H9 (cell line): Measurements from ENCODE around the gene CEP192. TPM values are rescaled to one million over a fixed set of nuclear protein-coding genes. Genes with fewer than 3 reads are reported as not detected.

Experiments
- DNase-seq: peaks from one replicate; pipeline ENCODE4 v3.0.0-alpha.2; 2017
- H2AFZ ChIP-seq: one replicate; pipeline ENCODE4 v1.6.1; 2013; ENCODE audit warnings: mild to moderate bottlenecking, low read length, control low read depth, moderate library complexity
- H2AK5ac ChIP-seq: 2 replicates; pipeline ENCODE4 v1.6.1; 2013; ENCODE audit warnings: low read length, control low read depth, mixed read lengths; ENCODE audit not compliant: insufficient read length
- H2BK120ac ChIP-seq: one replicate; pipeline ENCODE4 v1.6.1; 2013; ENCODE audit warnings: low read depth, mild to moderate bottlenecking, low read length, control low read depth, inconsistent platforms; ENCODE audit not compliant: poor library complexity, severe bottlenecking
- H2BK12ac ChIP-seq: 2 replicates; pipeline ENCODE4 v1.6.1; 2013; ENCODE audit warnings: low read length, control low read depth, mixed read lengths, low read depth; ENCODE audit not compliant: insufficient read length
- H2BK15ac ChIP-seq: 2 replicates; pipeline ENCODE4 v1.6.1; 2013; ENCODE audit warnings: low read depth, low read length, control low read depth
- H2BK20ac ChIP-seq: one replicate; pipeline ENCODE4 v1.6.1; 2013; ENCODE audit warnings: low read depth, mild to moderate bottlenecking, low read length, control low read depth, inconsistent platforms; ENCODE audit not compliant: poor library complexity, severe bottlenecking
- H2BK5ac ChIP-seq: 2 replicates; pipeline ENCODE4 v1.6.1; 2013; ENCODE audit warnings: low read length, control low read depth, mixed read lengths; ENCODE audit not compliant: insufficient read length
- H3K14ac ChIP-seq: 2 replicates; pipeline ENCODE4 v1.6.1; 2013; ENCODE audit warnings: low read length, control low read depth; ENCODE audit not compliant: insufficient read depth
- H3K18ac ChIP-seq: 2 replicates; pipeline ENCODE4 v1.6.1; 2013; ENCODE audit warnings: low read depth, mild to moderate bottlenecking, mixed read lengths, low read length, control low read depth; ENCODE audit not compliant: insufficient read length
- H3K23ac ChIP-seq: 2 replicates; pipeline ENCODE4 v1.6.1; 2013; ENCODE audit warnings: low read length, control low read depth, mixed read lengths, low read depth; ENCODE audit not compliant: insufficient read length
- H3K23me2 ChIP-seq: 2 replicates; pipeline ENCODE4 v1.6.1; 2013; ENCODE audit warnings: low read depth, mild to moderate bottlenecking, mixed read lengths, low read length, control low read depth; ENCODE audit not compliant: insufficient read length, poor library complexity, severe bottlenecking
- H3K27ac ChIP-seq: 2 replicates; pipeline ENCODE4 v1.5.1; 2013; ENCODE audit warnings: low read length, control low read depth, mixed read lengths, low read depth; ENCODE audit not compliant: insufficient read length
- H3K27me3 ChIP-seq: 2 replicates; pipeline ENCODE4 v1.6.1; 2013; ENCODE audit warnings: low read length, control low read depth, inconsistent platforms; ENCODE audit not compliant: insufficient read depth
- H3K4ac ChIP-seq: 2 replicates; pipeline ENCODE4 v1.6.1; 2013; ENCODE audit warnings: low read depth, mild to moderate bottlenecking, control low read depth, inconsistent platforms, low read length, moderate library complexity
- H3K4me1 ChIP-seq: 2 replicates; pipeline ENCODE4 v1.6.1; 2013; ENCODE audit warnings: low read length, control low read depth, inconsistent platforms; ENCODE audit not compliant: insufficient read depth
- H3K4me2 ChIP-seq: 2 replicates; pipeline ENCODE4 v1.6.1; 2013; ENCODE audit warnings: low read length, control low read depth, mixed read lengths; ENCODE audit not compliant: insufficient read length, insufficient read depth
- H3K56ac ChIP-seq: 2 replicates; pipeline ENCODE4 v1.6.1; 2013; ENCODE audit warnings: low read depth, mild to moderate bottlenecking, mixed read lengths, low read length, control low read depth; ENCODE audit not compliant: insufficient read length
- H3K79me1 ChIP-seq: 2 replicates; pipeline ENCODE4 v1.6.1; 2013; ENCODE audit warnings: low read depth, mild to moderate bottlenecking, moderate library complexity, low read length, control low read depth, inconsistent platforms; ENCODE audit not compliant: insufficient read depth, poor library complexity, severe bottlenecking
- H3K79me2 ChIP-seq: 2 replicates; pipeline ENCODE4 v1.6.1; 2013; ENCODE audit warnings: low read length, control low read depth, inconsistent platforms; ENCODE audit not compliant: insufficient read depth
- H3K9ac ChIP-seq: 2 replicates; pipeline ENCODE4 v1.6.1; 2013; ENCODE audit warnings: low read length, control low read depth, mixed read lengths; ENCODE audit not compliant: insufficient read length; ENCODE audit errors: extremely low read depth
- H3K9me3 ChIP-seq: one replicate; pipeline ENCODE4 v1.6.1; 2013; ENCODE audit warnings: low read depth, low read length, inconsistent platforms; ENCODE audit not compliant: control insufficient read depth
- H3T11ph ChIP-seq: one replicate; pipeline ENCODE4 v1.6.1; 2013; ENCODE audit warnings: mild to moderate bottlenecking, low read length, control low read depth, inconsistent platforms
- H4K20me1 ChIP-seq: one replicate; pipeline ENCODE4 v1.6.1; 2013; ENCODE audit not compliant: control insufficient read depth, insufficient read length, insufficient read depth
- H4K5ac ChIP-seq: 2 replicates; pipeline ENCODE4 v1.6.1; 2013; ENCODE audit warnings: low read depth, mild to moderate bottlenecking, mixed read lengths, low read length, control low read depth; ENCODE audit not compliant: insufficient read length
- H4K8ac ChIP-seq: replicated peaks from 2 replicates; pipeline ENCODE4 v1.6.1; 2013; ENCODE audit warnings: low read length, control low read depth, mixed read lengths, low read depth; ENCODE audit not compliant: insufficient read length
- H4K91ac ChIP-seq: 2 replicates; pipeline ENCODE4 v1.6.1; 2013; ENCODE audit warnings: low read depth, mild to moderate bottlenecking, moderate library complexity, mixed read lengths, low read length, control low read depth; ENCODE audit not compliant: insufficient read length
- H3K27ac Mint-ChIP-seq, 3 experiments: 2 replicates in 2 of 3; 3 replicates in 1 of 3; pipeline ENCODE4 v1.8.0; 2020 to 2021; ENCODE audit warnings: mixed read lengths in 3 of 3, mild to moderate bottlenecking in 1 of 3, moderate library complexity in 1 of 3
- H3K27me3 Mint-ChIP-seq: 2 replicates; pipeline ENCODE4 v1.8.0; 2021; ENCODE audit warnings: low read depth, mild to moderate bottlenecking, moderate library complexity, mixed read lengths
- H3K36me3 Mint-ChIP-seq, 3 experiments: 2 replicates in 2 of 3; 3 replicates in 1 of 3; pipeline ENCODE4 v1.8.0; 2020 to 2021; ENCODE audit warnings: low read depth in 3 of 3, mixed read lengths in 3 of 3; ENCODE audit not compliant: insufficient read depth in 1 of 3
- H3K4me1 Mint-ChIP-seq, 2 experiments: 2 replicates each; pipeline ENCODE4 v1.8.0; 2020; ENCODE audit warnings: mixed read lengths in 2 of 2
- H3K4me3 Mint-ChIP-seq, 2 experiments: 2 replicates in 1 of 2; 3 replicates in 1 of 2; pipeline ENCODE4 v1.8.0; 2020 to 2021; ENCODE audit warnings: mild to moderate bottlenecking in 2 of 2, mixed read lengths in 2 of 2, moderate library complexity in 1 of 2
- H3K9me3 Mint-ChIP-seq, 2 experiments: 2 replicates in 1 of 2; 3 replicates in 1 of 2; pipeline ENCODE4 v1.8.0; 2020; ENCODE audit warnings: mild to moderate bottlenecking in 2 of 2, mixed read lengths in 2 of 2, moderate library complexity in 1 of 2
- CTCF ChIP-seq: fragments of 200-600 bp; sonication (generic); conservative IDR thresholded peaks from 3 replicates; pipeline ENCODE4 v1.8.0; 2021; ENCODE audit warnings: antibody characterized with exemption, mild to moderate bottlenecking
- WGBS: extraction: QIAGEN DNeasy Blood & Tissue Kit; methylation state at CpG from one replicate; pipeline ENCODE4 v1.1.7; 2013; ENCODE audit warnings: missing lambda C conversion rate, low lambda C conversion rate, mixed read lengths; ENCODE audit not compliant: insufficient read length; ENCODE audit errors: extremely low coverage; 5-methylcytosine and 5-hydroxymethylcytosine counted together
- total RNA-seq: library from RNA; stranded (reverse); gene quantifications from 2 replicates; pipeline ENCODE4 v1.2.1, GENCODE V29; 2021

CEP192 gene
- total RNA-seq, 1 experiment from 2014 or later, result 23.5 TPM

GRCh38 chr18:13138420-13139139 is 147.4 kb downstream of the CEP192 start:
- no peak overlapping the region for H3K56ac ChIP-seq
- H2BK20ac ChIP-seq, result no peak overlapping the region
- TF ChIP-seq CTCF, result no peak
- no peak overlapping the region for H2AFZ ChIP-seq
- H3K9ac ChIP-seq, result no peak overlapping the region
- no peak overlapping the region for H2AK5ac ChIP-seq
- peaks cover 8% of the 10 kb centered on the region for H3K23me2 ChIP-seq
- no peak overlapping the region for H2BK120ac ChIP-seq
- H4K20me1 ChIP-seq, result no peaks in the 10 kb centered on the region
- H3K4me2 ChIP-seq, result no peak overlapping the region
- H2BK5ac ChIP-seq, result no peak overlapping the region
- peaks cover 4% of the 10 kb centered on the region; the same call in 1 of the 2 replicates for H3K27me3 ChIP-seq
- H3K18ac ChIP-seq, result no peak overlapping the region
- H3K14ac ChIP-seq, result no peak overlapping the region
- no peak overlapping the region for H3K27ac ChIP-seq
- H4K8ac ChIP-seq, result no peak overlapping the region
- H3K4ac ChIP-seq, result no peak overlapping the region
- no peak overlapping the region for H3K23ac ChIP-seq
- no peaks in the 10 kb centered on the region for H3K9me3 ChIP-seq
- no peaks in the 10 kb centered on the region for H3K4me1 ChIP-seq
- no peak overlapping the region for H2BK12ac ChIP-seq
- Mint-ChIP-seq H3K4me3 (no peak overlapping the region), H3K27me3 (peaks cover 53% of the 10 kb centered on the region), H3K9me3 (peaks cover 13 to 14% of the 10 kb centered on the region in 2 experiments), H3K27ac (no peak overlapping the region; a peak in 1 of 7 replicates), H3K4me1 (peaks cover 7 to 9% of the 10 kb centered on the region in 2 experiments; a peak in 3 of 4 replicates), H3K36me3 (peaks cover 2 to 10% (median 7%) of the 10 kb centered on the region in 3 experiments; a peak in 6 of 7 replicates)
- no peak overlapping the region for H2BK15ac ChIP-seq
- no peak for DNase-seq
- H4K5ac ChIP-seq, result no peak overlapping the region
- WGBS, result no CpG with 5 or more reads among the region's 21 CpGs
- H3K79me2 ChIP-seq, result no peaks in the 10 kb centered on the region
- H3K79me1 ChIP-seq, result no peaks in the 10 kb centered on the region
- H4K91ac ChIP-seq, result no peak overlapping the region
- no peak overlapping the region for H3T11ph ChIP-seq
